ENCODE measurements around the gene FAM81B. TPM values are rescaled to one million over a fixed set of nuclear protein-coding genes. Genes with fewer than 3 reads are reported as not detected.

The FAM81B gene
- total RNA-seq, 2 experiments from 2014 or later = not detected

DNA sequence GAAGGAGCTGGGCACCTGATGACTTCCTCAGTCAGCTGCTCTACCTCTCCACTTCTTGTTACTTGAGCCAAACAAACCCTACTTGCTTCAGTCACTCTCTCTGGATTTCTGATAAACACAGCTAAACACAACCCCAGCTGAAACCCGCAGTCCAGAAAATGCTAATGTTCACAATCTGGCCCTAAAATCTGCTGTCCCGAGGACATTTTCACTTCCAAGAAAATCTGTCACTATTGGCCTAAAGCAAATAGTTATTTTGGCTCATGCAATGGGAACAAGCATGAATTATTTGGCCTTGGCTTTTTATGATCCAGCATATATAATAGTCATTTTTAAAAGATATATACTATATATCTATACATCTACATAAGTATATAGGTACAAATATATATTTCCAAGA lies 19.1 kb downstream of the FAM81B start:
- CTCF ChIA-PET (ENCODE audit: unreplicated experiment) = no interaction called here
- no TSS peak for BruUV-seq (replicated peaks)

DNA sequence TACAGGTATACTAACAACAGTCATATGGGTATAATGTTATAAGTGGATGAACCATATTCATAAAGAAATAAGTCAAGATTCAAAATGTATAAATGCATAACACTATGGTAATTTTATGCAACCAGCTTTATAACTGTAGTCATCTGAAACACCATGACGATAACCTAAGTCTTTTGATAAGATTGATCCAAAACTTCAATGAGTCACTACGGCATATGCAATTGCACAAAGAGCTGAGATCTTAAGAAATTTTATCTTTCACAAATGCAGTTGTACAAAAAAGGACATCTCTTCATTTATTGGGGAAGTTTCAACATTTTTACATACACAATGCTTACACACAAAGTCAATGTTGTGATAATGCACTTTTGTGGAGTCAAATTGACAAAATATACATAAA lies 20.3 kb downstream of the FAM81B start:
- H3K9me2 ChIP-seq (ENCODE audit: insufficient read depth, low read length) = no peaks in the 10 kb centered on the region
- intact Hi-C loops (cut with micrococcal nuclease; ENCODE audit: unreplicated experiment) = no loop called here
- BruUV-seq (replicated peaks) = no TSS peak
- ChIA-PET CTCF (ENCODE audit: unreplicated experiment) (no interaction called here), POLR2A (no interaction called here)
- no peaks in the 10 kb centered on the region for H3K9me3 ChIP-seq (ENCODE audit: low read length)
- H3K27ac ChIP-seq (ENCODE audit: low read depth, low read length, poor library complexity, severe bottlenecking) = no peak overlapping the region
- no peak overlapping the region for H3K4me2 ChIP-seq (ENCODE audit: low read length)
- H2AFZ ChIP-seq (ENCODE audit: low read length) = no peak overlapping the region
- no peaks in the 10 kb centered on the region for H4K20me1 ChIP-seq (ENCODE audit: insufficient read depth, low read length)
- DNase-seq (ENCODE audit: low spot score) = no peak
- H3K36me3 ChIP-seq (ENCODE audit: insufficient read depth, low read length) = no peaks in the 10 kb centered on the region
- TF ChIP-seq, protein P1, sequence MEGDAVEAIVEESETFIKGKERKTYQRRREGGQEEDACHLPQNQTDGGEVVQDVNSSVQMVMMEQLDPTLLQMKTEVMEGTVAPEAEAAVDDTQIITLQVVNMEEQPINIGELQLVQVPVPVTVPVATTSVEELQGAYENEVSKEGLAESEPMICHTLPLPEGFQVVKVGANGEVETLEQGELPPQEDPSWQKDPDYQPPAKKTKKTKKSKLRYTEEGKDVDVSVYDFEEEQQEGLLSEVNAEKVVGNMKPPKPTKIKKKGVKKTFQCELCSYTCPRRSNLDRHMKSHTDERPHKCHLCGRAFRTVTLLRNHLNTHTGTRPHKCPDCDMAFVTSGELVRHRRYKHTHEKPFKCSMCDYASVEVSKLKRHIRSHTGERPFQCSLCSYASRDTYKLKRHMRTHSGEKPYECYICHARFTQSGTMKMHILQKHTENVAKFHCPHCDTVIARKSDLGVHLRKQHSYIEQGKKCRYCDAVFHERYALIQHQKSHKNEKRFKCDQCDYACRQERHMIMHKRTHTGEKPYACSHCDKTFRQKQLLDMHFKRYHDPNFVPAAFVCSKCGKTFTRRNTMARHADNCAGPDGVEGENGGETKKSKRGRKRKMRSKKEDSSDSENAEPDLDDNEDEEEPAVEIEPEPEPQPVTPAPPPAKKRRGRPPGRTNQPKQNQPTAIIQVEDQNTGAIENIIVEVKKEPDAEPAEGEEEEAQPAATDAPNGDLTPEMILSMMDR (conservative IDR thresholded peaks at IDR 0.05; ENCODE audit: low read length) = no peak
- TF ChIP-seq EZH2phosphoT487 (IDR thresholded peaks at IDR 0.05; ENCODE audit: borderline replicate concordance, low read depth, low read length) = no peak
- no peaks in the 10 kb centered on the region for H3K79me2 ChIP-seq (ENCODE audit: insufficient read depth, low read depth, low read length)
- no peak overlapping the region for H3K4me3 ChIP-seq (ENCODE audit: low read depth, low read length, poor library complexity, severe bottlenecking)
- no peaks in the 10 kb centered on the region for H3K4me1 ChIP-seq (ENCODE audit: insufficient read depth, low read length, poor library complexity, severe bottlenecking)

More for the DNA sequence above, 19.1 kb downstream of the FAM81B start:
- Histone ChIP-seq H4K20me1 (ENCODE audit: insufficient read depth, low read length) (no peaks in the 10 kb centered on the region), H3K27ac (ENCODE audit: low read depth, low read length, poor library complexity, severe bottlenecking) (no peak overlapping the region), H3K9me3 (ENCODE audit: low read length) (no peaks in the 10 kb centered on the region), H3K36me3 (ENCODE audit: insufficient read depth, low read length) (no peaks in the 10 kb centered on the region), H3K9me2 (ENCODE audit: insufficient read depth, low read length) (no peaks in the 10 kb centered on the region), H3K4me1 (ENCODE audit: insufficient read depth, low read length, poor library complexity, severe bottlenecking) (no peaks in the 10 kb centered on the region), H3K79me2 (ENCODE audit: insufficient read depth, low read depth, low read length) (no peaks in the 10 kb centered on the region), H3K4me3 (ENCODE audit: low read depth, low read length, poor library complexity, severe bottlenecking) (no peak overlapping the region), H2AFZ (ENCODE audit: low read length) (no peak overlapping the region), H3K4me2 (ENCODE audit: low read length) (no peak overlapping the region)
- POLR2A ChIA-PET = interaction anchor here (0.6 to 1.1 kb wide), 3 partner anchors 12 to 293 kb away, joined by 3 read pairs; no protein-coding TSS in a partner anchor
- no peak for DNase-seq (ENCODE audit: low spot score)
- TF ChIP-seq, protein P1 (conservative IDR thresholded peaks at IDR 0.05; ENCODE audit: low read length) = no peak
- no peak for TF ChIP-seq EZH2phosphoT487 (IDR thresholded peaks at IDR 0.05; ENCODE audit: borderline replicate concordance, low read depth, low read length)
- intact Hi-C loops (cut with micrococcal nuclease; ENCODE audit: unreplicated experiment) = no loop called here

DNA sequence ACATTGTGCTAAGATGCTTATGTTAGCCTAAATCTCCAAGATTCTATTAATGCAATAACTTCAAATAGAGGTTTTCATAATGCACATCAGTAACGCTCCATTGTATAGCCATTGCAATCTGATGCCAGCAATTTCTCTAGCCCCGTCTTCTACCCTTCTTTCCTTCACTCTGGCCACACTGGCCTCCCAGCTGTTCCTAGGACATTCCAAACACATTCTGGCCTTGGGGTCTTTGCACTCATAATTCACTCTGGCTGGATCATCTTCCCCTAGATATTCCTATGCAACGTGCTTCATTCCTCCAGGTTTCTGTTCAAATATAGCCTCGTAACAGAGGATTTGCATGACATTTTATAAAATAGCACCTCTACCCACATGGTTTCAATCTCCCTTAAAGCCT lies 23.3 kb downstream of the FAM81B start:
- no peaks in the 10 kb centered on the region for H3K9me2 ChIP-seq (ENCODE audit: insufficient read depth, low read length)
- no peaks in the 10 kb centered on the region for H4K20me1 ChIP-seq (ENCODE audit: insufficient read depth, low read length)
- H3K27ac ChIP-seq (ENCODE audit: low read depth, low read length, poor library complexity, severe bottlenecking) = no peak overlapping the region
- H3K4me1 ChIP-seq (ENCODE audit: insufficient read depth, low read length, poor library complexity, severe bottlenecking) = no peaks in the 10 kb centered on the region
- no peaks in the 10 kb centered on the region for H3K9me3 ChIP-seq (ENCODE audit: low read length)
- no peak for DNase-seq (ENCODE audit: low spot score)
- ChIA-PET CTCF (ENCODE audit: unreplicated experiment) (no interaction called here), POLR2A (no interaction called here)
- H3K36me3 ChIP-seq (ENCODE audit: insufficient read depth, low read length) = no peaks in the 10 kb centered on the region
- TF ChIP-seq, protein P1 (conservative IDR thresholded peaks at IDR 0.05; ENCODE audit: low read length) = no peak
- no peak for TF ChIP-seq EZH2phosphoT487 (IDR thresholded peaks at IDR 0.05; ENCODE audit: borderline replicate concordance, low read depth, low read length)
- no peak overlapping the region for H3K4me2 ChIP-seq (ENCODE audit: low read length)
- no TSS peak for BruUV-seq (replicated peaks)
- no peak overlapping the region for H3K4me3 ChIP-seq (ENCODE audit: low read depth, low read length, poor library complexity, severe bottlenecking)
- no peak overlapping the region for H2AFZ ChIP-seq (ENCODE audit: low read length)
- intact Hi-C loops (cut with micrococcal nuclease; ENCODE audit: unreplicated experiment) = no loop called here
- H3K79me2 ChIP-seq (ENCODE audit: insufficient read depth, low read depth, low read length) = no peaks in the 10 kb centered on the region

Measured in OCI-LY7 (cell line).